DMS153 treated with DMSO at 0.1 percent for 48 hours (cell line): ENCODE results near the gene IDNK.

Source experiments
- DNase-seq: peaks from one replicate; lab custom pipeline; 2025; ENCODE audit not compliant: unreplicated experiment; lab: John Stamatoyannopoulos, UW

The IDNK gene

DNA sequence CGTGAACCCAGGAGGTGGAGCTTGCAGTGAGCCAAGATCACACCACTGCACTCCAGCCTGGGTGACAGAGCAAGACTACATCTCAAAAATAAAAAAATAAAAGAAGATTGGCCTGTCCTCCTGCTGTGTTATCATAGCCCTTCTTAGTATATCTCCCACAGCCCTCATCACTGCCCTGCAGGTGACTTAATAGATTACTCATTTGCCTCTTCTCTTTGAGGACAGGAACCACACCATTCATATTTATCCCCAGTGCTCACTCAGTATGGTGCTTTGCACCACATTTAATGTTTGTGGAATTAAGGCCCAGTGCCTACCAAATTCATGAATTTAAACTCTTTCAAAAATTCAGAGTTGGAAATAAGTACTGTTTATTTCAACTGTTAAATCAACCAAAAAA is 10.3 kb downstream of the IDNK start:
- no peak for DNase-seq

DNA sequence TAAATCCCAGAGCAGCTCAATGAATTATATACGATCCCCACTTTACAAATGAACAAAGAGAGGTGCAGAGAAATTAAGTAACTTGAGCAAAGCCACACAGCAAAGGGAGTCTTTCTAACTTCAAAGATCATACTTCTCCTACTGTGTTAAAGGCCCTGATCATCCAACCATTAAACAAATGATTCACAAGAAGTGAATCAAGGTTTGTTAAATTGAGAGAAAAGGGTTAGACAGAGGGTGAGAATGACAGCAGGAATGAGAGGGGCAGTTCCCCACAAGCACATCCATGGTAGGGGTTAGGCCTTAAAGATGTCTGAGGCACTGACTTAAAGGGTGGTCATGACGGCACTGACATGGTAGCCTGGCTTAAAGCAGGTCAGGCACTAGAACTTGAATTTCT is 10.7 kb downstream of the IDNK start:
- no peak for DNase-seq

DNA sequence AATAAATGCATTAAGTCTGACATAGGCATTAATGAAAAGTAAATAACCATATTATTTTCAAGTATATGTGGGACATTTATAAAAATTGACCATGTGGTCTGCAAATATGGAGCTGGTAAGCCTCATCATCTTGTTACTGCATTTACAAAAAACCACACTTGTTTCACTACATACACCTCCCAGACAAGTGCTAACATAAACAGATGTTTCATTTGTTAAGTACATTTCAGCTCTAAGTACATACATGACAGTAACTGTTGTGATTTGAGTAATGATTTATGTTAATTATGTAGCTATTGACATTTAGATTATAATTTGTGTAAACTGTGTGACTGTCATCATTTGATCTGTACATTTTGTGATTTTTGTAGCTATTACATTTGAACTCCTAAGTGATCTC is 13.9 kb downstream of the IDNK start:
- no peak for DNase-seq

DNA sequence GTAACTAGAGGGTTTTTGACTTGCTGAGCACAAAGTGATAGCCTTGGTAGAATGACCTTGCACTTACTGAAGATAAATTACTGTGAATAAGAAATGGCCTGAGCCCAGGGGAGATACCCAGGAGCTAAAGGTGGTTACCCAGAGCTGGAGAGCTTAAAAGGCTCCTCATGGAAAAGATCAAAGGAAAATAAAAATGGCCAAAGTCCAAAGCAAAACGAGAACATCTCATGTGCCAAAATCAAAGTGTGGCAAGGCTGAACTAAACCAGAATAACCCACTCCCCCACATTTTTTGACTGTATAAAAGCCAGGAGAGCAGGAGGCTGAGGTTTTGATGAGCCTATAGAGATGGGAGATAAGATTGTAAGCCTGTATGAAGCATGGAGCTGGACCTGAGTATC is 14.4 kb downstream of the IDNK start:
- DNase-seq = no peak

DNA sequence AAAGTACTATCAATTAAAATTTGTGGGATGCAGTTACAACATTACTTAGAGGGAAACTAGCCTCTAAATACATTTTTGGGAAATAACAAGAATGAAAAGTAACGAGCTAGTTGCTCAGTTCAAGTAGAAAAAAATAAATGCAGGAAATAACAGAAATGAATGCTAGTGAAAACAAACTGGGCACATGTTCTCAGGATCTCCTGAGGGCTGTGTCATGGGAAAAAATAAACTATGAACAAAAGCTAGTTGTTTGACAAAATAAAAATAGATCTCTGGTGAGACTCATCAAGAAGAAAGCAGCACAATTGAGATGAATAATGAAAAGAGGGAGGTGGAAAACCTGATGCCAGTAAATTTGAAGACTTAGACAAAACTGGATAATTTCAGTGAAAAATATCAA is 16.3 kb downstream of the IDNK start:
- no peak for DNase-seq

DNA sequence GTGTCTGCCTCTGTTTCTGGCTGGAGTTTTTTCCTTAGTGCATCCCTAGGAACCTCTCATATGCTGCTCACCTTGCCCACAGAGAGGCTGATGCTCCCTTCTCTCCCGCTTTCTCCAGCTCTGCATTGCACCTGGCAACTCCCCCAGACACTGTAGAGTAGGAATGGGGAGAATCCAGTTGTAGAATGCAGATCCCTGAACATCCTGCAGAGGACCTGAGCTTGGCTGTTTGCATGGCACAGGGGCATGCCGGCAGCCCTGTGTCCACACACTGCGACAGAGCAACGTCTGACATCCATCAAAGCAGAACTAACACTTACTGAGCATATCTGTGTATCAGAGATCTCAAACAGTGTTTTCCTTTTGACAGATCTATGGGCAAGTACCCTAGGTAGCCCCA is 19.9 kb downstream of the IDNK start:
- DNase-seq = no peak

DNA sequence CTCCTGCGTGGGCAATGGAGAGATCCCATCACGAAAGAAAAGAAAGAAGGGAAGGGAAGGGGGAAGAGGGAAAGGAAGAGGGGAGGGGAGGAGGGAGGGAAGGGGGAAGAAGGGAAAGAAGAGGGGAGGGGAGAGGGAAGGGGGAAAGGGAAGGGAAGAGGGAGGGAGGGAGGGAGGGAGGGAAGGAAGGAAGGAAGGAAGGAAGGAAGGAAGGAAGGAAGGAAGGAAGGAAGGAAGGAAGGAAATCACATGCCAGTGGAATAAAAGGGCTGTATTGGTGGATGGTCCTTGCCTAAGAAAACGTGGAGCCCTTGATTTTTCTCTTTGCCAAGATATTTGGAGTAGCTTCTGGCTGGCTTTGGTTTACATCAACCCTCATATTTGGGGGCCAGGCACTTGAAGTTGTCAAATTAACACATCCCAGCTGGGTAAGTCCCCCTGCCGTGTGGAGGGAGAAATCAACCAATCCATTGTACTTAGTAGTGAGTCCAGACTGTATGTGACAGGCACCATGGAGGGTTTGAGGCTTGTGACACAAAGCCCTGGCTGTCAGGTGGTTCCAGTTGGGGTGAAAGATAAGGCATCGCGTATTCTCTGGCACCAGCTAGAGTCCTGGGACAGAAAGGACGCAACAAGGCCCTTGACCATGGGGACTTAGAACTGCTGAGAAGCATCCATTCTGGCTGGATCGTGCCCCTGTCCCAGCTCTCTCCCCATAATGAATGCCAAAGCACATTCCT is 23.7 kb downstream of the IDNK start:
- no peak for DNase-seq

DNA sequence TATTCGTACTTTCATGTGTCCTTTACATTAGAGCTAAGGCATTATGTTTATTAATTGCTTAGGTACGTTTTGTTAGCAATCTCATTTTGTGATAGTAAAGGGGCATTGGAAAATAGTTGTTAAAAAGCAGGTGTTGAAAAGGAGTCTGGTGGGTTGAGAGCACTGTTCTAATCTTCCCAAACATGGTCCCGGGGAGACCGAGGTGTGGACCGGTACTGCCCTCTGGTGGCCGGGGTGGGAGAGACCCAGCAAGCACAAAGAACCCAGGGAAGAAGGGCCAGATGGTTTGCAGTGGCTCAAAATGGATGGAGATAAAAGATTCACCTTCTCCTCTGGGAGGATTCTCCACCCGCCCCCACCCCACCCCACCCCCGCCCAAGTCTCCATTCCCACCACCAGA is 26.1 kb downstream of the IDNK start:
- DNase-seq = peak; percentile 40

DNA sequence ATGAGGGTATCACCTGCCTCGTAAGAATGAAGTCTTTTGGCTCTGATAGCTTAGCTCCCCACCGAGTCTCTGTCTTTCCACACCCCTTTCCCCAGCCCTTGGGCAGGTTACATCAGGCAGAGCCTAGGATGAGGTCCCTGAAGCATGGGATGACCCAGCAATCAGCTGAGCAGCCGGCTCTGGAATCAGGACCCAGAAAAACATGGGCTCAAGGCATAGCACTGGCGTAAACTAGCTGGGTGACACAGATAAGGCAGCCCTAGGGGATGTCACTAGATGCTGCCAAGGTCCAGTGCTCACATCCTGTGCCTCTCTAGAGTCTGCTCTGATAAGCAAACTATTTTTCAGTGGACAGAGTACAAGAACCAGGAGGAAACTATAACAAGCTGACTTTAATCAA is 26.6 kb downstream of the IDNK start:
- no peak for DNase-seq

DNA sequence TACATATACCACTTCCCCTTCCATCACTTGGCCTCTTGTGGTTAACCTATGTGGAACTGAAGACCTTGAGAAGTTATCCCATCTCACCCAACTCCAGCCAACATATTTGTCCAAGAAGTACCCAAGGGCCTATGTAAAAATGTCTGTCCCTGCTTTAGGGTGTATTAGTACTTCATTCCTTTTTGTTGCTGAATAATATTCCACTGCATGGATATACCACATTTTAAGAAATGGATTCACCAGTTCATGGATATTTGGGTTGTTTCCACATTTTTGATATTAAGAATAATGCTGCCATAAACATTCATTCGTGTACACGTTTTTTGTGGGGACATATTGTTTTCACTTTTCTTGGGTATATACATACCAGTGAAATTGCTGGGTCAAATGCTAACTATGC is 28.6 kb downstream of the IDNK start:
- DNase-seq = no peak

DNA sequence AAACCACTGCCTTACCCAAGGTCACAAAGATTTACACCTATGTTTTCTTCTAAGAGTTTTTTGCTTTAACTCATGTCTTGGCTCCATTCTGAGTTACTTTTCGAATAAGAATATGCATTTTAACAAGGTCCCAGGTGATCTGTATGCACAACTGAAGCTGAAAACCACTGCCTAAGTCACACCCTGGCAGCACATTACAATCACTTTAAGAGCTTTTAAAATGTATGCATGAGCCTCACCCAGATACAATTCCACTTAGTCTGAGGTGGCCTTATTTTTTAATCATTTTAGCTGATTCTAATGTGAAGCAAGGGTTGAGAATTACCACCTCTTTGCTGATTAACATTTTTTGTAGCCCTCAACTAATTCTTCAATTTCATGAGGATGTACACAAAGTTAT is 29.5 kb downstream of the IDNK start:
- no peak for DNase-seq

DNA sequence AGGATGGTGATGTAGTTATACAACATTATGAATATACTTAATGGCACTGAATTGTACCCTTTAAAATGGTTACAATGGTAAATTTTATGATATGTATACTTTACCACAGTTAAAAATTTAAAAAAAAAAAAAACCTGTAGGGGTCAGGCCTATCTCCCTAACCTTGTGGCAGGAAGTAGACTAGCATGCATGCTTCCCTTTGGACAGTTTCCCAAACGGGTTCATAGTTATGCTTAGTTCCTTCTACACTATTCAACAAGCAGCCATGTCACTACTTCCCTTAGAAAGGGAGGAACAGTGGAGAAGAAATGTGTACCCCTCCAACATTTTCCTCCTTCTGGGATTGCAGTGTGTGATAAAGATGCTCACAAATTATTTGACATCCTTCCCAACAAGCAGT is 32.5 kb downstream of the IDNK start:
- no peak for DNase-seq

DNA sequence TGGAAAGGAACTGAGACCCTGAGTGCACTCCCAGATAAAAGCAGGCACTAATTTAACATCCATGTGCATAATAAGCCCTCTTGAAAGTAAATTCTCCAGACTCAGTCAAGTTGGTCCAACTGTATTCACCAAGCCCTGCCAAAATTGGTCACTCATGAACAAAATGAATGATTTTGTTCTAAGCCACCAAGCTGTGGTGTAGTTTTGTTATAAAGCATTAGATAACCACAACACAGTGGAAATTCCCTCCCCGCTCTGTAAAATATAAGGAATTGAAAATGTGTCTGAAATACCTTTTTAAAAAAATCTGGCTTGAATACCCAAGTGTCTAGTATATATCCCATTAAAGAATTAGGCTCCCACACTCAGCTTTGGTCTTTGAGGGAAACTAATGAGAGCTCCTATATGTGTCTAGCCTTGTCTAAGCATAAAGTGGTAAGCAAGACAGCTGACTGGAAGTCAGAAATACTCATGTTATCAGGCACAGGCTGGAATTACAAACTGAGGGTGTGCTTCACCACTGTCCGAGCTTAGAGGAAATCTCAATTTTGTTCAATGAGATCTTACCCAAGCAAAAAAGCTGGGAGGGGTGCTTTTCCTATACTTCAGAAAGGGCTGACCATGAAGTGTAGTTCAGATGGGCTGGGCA is 33.2 kb downstream of the IDNK start:
- DNase-seq = no peak

DNA sequence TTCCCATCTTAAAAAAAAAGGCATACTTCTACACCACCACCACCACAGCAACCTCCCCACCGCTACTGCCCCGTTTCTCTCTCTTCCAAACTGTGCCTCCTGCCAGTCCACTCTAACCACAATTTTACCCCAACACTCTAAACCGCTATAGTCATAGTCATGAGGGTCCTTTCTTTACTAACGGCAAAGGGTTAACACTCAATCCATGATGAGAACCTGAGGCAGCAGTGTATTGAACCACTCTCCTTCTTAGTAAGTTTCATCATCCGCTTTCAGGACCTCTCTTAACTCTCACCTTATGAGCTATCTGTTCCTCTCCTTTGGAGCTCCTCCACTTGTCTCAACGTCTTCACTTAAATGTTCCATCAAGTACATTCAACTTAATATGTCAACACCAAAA is 34.0 kb downstream of the IDNK start:
- DNase-seq = no peak

DNA sequence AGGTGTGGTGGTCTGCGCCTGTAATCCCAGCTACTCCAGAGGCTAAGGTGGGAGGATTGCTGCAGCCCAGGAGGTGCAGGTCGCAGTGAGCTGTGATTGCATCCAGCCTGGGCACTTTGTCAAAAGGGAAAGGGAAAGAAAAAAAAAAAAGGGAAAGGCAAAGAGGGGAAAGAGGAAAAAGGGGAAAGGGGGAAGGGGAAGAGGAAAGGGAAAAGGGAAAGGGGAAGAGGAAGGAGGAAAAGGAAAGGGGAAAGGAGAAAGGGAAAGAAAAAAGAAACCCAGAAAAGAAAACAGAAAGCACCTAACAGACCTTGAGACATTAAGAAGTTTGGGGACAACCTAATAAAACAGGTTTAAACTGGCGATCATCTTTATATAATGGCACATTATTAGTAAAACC is 40.0 kb downstream of the IDNK start:
- no peak for DNase-seq

DNA sequence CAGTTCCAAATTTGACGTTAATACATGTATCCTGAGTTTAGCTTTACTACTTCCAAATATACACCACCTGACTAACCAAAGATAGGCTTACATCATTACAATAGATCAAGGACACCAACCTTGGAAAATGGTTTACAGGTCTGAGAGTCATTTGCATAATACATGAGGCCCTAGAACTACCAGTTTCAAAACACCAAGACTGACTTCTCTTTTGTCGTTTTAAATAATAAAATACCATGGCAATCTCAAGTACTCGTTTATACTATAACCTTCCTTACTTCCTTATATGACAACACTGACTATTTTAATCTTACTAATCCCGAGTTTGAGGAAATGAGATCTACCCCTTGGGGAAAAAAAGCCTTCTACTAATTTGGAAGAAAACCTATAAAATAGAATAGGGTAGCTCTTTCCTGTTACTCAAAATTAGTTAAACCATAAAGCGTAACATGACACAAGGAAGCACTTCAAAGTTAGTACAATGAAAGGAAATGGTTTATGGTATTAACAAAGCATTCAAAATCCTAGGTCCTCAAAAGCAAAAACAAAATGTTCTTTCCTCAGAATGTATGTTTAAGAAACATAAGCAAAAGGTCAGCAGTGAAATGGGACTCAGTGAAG is 42.7 kb downstream of the IDNK start:
- no peak for DNase-seq

DNA sequence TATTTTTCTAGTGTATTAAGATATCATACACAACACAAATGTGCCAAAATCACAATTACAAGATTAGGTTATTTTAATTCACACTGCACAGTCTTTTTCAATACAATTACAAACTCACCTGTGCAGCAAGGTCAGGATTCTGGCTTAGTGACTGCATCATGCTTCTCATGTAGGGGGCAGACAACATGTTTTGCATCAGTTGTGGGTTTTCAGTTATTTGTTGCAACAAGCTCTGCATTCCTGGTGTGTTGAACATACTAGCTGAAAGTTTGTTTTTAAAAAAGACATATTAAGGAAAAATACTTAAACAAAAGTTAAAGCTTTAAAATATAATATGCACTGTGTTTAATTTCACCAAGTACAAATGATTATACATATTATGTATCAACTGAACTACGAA is 46.1 kb downstream of the IDNK start:
- DNase-seq = no peak

DNA sequence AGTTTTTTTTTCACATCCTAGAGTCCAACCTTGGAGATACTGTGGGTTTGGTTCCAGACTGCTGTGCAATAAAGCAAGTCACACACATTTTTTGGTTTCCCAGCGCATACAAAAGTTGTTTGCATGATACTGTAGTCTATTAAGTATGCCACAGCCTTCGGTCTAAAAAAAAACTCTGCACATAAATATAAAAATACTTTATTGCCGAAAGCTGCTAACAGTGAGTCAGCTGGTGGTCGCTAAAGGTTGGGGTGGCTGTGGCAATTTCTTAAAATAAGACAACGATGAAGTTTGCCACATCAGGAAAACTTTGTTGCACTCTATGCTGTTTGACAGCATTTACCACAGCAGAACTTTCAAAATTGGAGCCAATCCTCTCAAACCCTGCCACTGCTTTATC is 47.4 kb downstream of the IDNK start:
- no peak for DNase-seq

DNA sequence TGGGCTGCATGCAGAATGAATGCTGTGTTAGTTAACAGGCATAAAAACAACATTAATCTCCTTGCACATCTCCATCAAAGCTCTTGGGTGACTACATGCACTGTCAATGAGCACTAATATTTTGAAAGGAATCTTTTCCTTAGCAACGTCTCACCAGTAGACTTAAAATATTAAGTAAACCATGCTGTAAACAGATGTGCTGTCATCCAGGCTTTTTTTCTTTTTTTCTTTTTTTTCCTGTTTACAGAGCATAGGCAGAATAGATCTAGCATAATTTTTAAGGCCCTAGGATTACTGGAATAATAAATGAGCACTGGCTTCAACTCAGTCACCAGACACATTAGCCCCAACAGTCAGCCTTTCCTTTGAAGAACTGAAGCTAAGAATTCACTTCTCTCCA is 48.5 kb downstream of the IDNK start:
- no peak for DNase-seq

DNA sequence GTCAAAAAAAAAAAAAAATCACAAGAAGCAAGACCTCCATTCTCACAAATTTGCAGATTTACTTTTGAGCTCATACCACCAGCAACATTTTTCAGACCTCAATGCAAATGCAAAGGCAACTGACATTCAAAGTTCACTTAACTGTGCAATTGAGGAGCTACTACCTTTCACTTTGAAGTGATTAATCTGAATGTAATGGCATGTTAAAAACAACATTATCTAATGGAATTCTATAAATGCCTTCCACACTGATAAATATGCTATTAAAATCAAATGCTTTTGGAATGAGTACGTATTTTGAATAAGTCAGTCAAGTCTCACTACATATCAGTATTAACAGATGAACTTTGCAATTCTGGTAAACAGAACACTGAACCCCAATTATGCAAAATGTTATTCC is 52.5 kb downstream of the IDNK start:
- no peak for DNase-seq

DNA sequence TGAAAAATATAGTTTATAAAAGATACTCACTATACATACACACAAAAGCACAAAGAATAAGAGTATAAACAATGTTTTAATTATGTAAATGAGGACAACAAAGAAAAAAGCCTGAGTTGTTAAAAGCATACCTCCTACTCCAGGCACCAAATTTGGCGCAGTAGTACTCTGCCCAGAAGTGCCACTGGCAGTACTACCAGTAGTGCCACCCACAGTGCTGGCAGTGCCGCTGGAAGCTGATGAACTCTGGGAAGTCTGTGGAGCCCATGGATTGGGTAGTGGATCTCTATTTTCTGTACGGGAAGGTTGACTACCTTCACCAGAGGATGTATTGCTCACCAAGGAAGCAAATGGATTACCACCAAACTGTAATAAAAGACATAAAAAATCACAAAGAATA is 54.7 kb downstream of the IDNK start:
- no peak for DNase-seq

DNA sequence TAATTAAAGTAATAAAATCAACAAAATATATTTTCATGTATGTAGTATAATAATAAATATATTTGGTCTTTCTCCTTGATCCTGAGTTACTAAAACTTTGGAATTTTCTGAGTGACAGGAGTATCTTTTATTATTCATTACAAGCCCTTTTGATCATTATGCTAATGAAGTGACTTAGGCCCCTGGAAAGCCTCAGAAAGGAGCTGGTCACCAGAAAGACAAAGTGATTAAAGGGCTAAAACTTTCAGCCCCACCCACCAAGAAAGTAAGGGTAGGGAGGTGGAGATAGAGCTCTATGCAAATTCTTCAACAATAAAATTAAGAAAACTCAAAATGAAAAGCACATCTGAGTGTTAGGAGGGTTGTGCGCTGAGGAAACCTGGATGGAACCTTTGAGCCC is 57.3 kb downstream of the IDNK start:
- DNase-seq = no peak

DNA sequence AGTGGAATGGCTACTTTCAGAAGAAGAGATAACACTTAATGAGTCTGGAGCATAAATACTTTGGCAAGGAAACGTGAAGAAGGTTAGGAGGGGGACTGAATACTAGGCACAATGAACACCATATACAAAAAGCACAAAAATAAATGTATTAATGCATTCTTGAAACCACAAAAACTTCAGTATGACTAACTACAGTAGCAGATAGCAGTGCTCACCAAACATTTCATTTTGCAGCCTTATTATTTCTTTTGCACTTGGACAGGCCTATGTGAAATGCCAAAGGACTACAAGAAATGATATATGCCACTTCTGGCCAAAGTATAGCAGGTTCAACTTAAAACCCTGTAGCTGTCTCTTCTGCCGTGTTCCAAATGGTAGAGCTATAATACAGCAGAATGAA is 58.5 kb downstream of the IDNK start:
- DNase-seq = no peak
